Mesendoderm (in vitro differentiated cells): ENCODE data around the gene CYP24A1.

Experiments used
- DNase-seq: peaks from one replicate; pipeline ENCODE4 v3.0.0; 2013
- H2AK5ac ChIP-seq: 2 replicates; pipeline ENCODE4 v1.6.1; 2013; ENCODE audit warnings: low read length, inconsistent platforms
- H2BK120ac ChIP-seq: 2 replicates; pipeline ENCODE4 v1.6.1; 2013; ENCODE audit warnings: low read depth, mild to moderate bottlenecking, low read length, moderate library complexity, mixed read lengths
- H2BK15ac ChIP-seq: replicated peaks from 2 replicates; pipeline ENCODE4 v1.6.1; 2013; ENCODE audit warnings: low read depth, mild to moderate bottlenecking, moderate library complexity
- H2BK5ac ChIP-seq: 2 replicates; pipeline ENCODE4 v1.6.1; 2013; ENCODE audit warnings: low read length, inconsistent platforms
- H3K18ac ChIP-seq: 2 replicates; pipeline ENCODE4 v1.6.1; 2013; ENCODE audit warnings: mild to moderate bottlenecking, low read length, mixed read lengths
- H3K23ac ChIP-seq: one replicate; pipeline ENCODE4 v1.6.1; 2013; ENCODE audit warnings: low read length
- H3K27ac ChIP-seq: 2 replicates; pipeline ENCODE4 v1.5.1; 2013; ENCODE audit warnings: low read depth, mild to moderate bottlenecking, inconsistent platforms, low read length, moderate library complexity
- H3K27me3 ChIP-seq: 2 replicates; pipeline ENCODE4 v1.6.1; 2013; ENCODE audit warnings: low read length, control low read depth, mild to moderate bottlenecking, inconsistent platforms; ENCODE audit not compliant: insufficient read depth, poor library complexity
- H3K36me3 ChIP-seq: 2 replicates; pipeline ENCODE4 v1.6.1; 2013; ENCODE audit warnings: low read length, inconsistent platforms; ENCODE audit not compliant: control insufficient read depth, insufficient read depth
- H3K4ac ChIP-seq: one replicate; pipeline ENCODE4 v1.6.1; 2013; ENCODE audit warnings: low read depth, mild to moderate bottlenecking, low read length, moderate library complexity
- H3K4me1 ChIP-seq: 2 replicates; pipeline ENCODE4 v1.6.1; 2013; ENCODE audit warnings: low read depth, low read length, inconsistent platforms; ENCODE audit not compliant: control insufficient read depth
- H3K4me2 ChIP-seq: 2 replicates; pipeline ENCODE4 v1.6.1; 2013; ENCODE audit warnings: low read length
- H3K4me3 ChIP-seq: 2 replicates; pipeline ENCODE4 v1.5.1; 2013; ENCODE audit warnings: mild to moderate bottlenecking, low read length
- H3K56ac ChIP-seq: one replicate; pipeline ENCODE4 v1.6.1; 2013; ENCODE audit warnings: low read length
- H3K79me1 ChIP-seq: 2 replicates; pipeline ENCODE4 v1.6.1; 2013; ENCODE audit warnings: low read length, inconsistent platforms
- H3K79me2 ChIP-seq: 2 replicates; pipeline ENCODE4 v1.6.1; 2013; ENCODE audit warnings: mild to moderate bottlenecking, low read length; ENCODE audit not compliant: control insufficient read depth, insufficient read depth
- H3K9ac ChIP-seq: 2 replicates; pipeline ENCODE4 v1.6.1; 2013; ENCODE audit warnings: low read length, inconsistent platforms
- H4K5ac ChIP-seq: one replicate; pipeline ENCODE4 v1.6.1; 2013; ENCODE audit warnings: low read length
- H4K8ac ChIP-seq: one replicate; pipeline ENCODE4 v1.6.1; 2013; ENCODE audit warnings: low read depth, mild to moderate bottlenecking, control low read depth, low read length, moderate library complexity
- WGBS: extraction: QIAGEN DNeasy Blood & Tissue Kit; methylation state at CpG from one replicate; pipeline ENCODE4 v1.1.7; 2013; ENCODE audit warnings: low lambda C conversion rate, missing lambda C conversion rate; ENCODE audit not compliant: insufficient coverage; ENCODE audit errors: extremely low coverage; 5-methylcytosine and 5-hydroxymethylcytosine counted together

Gene CYP24A1

GRCh38 chr20:54123587-54124180 is 50.1 kb downstream of the CYP24A1 start:
- no peak overlapping the region for H3K4me2 ChIP-seq
- no peak overlapping the region for H3K4ac ChIP-seq
- H3K9ac ChIP-seq = no peak overlapping the region
- H3K4me1 ChIP-seq = peaks cover 2% of the 10 kb centered on the region
- no CpG with 5 or more reads among the region's 11 CpGs for WGBS
- peak overlapping the region; percentile 63 for H3K56ac ChIP-seq
- H3K79me1 ChIP-seq = no peaks in the 10 kb centered on the region
- no peaks in the 10 kb centered on the region for H3K27me3 ChIP-seq
- H4K5ac ChIP-seq = no peak overlapping the region
- H3K79me2 ChIP-seq = no peaks in the 10 kb centered on the region
- no peak overlapping the region for H3K23ac ChIP-seq
- H3K36me3 ChIP-seq = no peaks in the 10 kb centered on the region
- H3K18ac ChIP-seq = no peak overlapping the region
- peak overlapping the region; percentile 68 for H2BK5ac ChIP-seq
- H4K8ac ChIP-seq = no peak overlapping the region
- H2BK15ac ChIP-seq = no peak overlapping the region
- H2BK120ac ChIP-seq = no peak overlapping the region
- DNase-seq = peak; percentile 99
- H3K27ac ChIP-seq = peak overlapping the region; percentile 13
- H2AK5ac ChIP-seq = no peak overlapping the region
- H3K4me3 ChIP-seq = no peak overlapping the region

DNA sequence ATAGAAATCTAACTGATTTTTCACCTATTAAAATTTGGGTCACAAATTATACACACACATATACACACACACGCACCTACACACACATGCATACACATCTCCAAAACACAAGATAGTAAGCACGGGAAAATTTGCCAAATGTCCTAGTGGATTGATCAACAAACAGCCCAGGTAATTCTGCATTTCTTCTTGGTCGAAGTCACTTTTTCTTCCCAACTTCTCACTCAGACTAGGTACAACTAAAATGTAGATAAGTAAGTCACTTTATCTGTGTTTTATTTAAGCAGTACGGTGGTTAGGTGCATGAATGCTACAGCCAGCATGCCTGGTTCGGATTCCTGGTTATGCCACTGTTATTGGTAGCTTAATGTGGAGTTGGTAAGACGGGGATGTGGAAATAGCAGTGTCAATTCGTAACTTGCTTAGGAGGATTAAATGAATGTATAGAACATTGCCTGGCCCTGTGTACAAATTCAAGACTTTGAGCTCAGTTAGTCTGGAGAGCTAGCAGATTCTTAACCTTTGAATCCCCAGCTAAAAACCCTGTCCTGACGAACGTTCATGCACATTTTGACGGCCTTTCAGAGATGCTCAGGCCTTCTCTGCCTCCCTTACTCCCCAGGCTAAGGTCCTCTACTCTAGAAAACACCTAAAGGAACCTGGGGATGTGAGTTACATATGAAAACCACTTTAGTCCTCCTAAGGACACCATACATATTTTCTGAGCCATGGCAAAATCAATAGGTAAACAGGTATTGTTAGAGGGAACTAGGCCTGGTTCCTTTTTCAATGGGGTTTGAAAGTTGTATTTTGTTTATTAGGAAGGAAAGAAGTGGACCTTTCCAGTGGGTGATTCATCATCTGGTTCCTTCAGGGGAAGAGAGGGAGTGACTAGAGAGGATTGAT is 50.9 kb downstream of the CYP24A1 start:
- Histone ChIP-seq H3K4me2 (no peak overlapping the region), H3K4me3 (no peak overlapping the region), H3K79me2 (no peaks in the 10 kb centered on the region), H3K36me3 (no peaks in the 10 kb centered on the region), H3K23ac (no peak overlapping the region), H4K5ac (no peak overlapping the region), H3K4ac (peak overlapping the region; percentile 82), H3K9ac (no peak overlapping the region), H2BK120ac (no peak overlapping the region), H2AK5ac (no peak overlapping the region), H3K79me1 (no peaks in the 10 kb centered on the region), H3K27ac (peak overlapping the region; percentile 13), H3K4me1 (peaks cover 2% of the 10 kb centered on the region), H3K18ac (peak overlapping the region; percentile 14), H3K27me3 (no peaks in the 10 kb centered on the region), H4K8ac (no peak overlapping the region), H2BK15ac (no peak overlapping the region), H2BK5ac (peak overlapping the region; percentile 68), H3K56ac (peak overlapping the region; percentile 63)
- no peak for DNase-seq
- no CpG with 5 or more reads among the region's 10 CpGs for WGBS

DNA sequence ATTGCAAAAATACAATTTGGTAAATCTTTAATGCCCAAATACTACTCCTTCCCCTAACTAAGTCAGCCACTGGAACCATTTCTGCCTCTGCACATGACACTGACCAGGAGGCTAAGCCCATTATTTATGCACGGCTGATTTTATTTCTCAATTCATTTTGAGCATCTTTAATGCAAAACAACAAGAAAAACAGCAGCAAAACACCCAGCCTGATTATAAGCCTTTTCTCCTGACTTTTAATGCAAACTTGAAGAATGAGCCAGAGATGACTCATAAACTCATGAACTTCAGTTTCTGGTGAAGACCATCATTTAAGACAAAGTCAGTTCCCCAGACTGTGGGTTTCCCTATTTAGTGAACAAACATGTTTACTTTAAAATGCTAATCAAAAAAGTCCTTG is 51.6 kb downstream of the CYP24A1 start:
- Histone ChIP-seq H3K56ac (no peak overlapping the region), H3K23ac (no peak overlapping the region), H3K36me3 (no peaks in the 10 kb centered on the region), H3K27me3 (no peaks in the 10 kb centered on the region), H3K79me2 (no peaks in the 10 kb centered on the region), H3K4me3 (no peak overlapping the region), H3K79me1 (no peaks in the 10 kb centered on the region), H3K9ac (no peak overlapping the region), H2BK120ac (no peak overlapping the region), H3K4me1 (peaks cover 2% of the 10 kb centered on the region), H2BK15ac (no peak overlapping the region), H2BK5ac (no peak overlapping the region), H3K4me2 (no peak overlapping the region), H2AK5ac (no peak overlapping the region), H3K4ac (no peak overlapping the region), H3K18ac (no peak overlapping the region), H4K5ac (no peak overlapping the region), H3K27ac (no peak overlapping the region), H4K8ac (no peak overlapping the region)
- WGBS = no CpG with 5 or more reads among the region's 1 CpG
- DNase-seq = no peak

DNA sequence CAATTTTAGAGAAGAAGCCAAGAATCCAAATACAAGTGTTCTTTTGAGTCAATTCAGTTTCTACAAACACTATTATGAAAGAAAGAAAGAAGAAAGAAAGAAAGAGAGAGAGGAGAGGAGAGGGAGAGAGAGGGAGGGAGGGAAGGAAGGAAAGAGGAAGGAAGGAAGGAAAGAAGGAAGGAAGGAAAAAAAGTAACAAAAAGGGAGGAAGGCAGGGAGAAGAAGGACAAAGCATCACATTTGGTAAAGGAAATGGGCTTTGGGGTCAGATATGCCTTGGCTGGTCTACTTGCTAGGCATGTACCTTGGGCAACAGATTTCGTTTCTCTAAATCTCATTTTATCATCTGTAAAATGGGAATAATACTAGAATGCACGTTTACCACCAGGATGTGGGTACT is 54.0 kb downstream of the CYP24A1 start:
- Histone ChIP-seq H3K79me1 (no peaks in the 10 kb centered on the region), H3K36me3 (no peaks in the 10 kb centered on the region)
- DNase-seq = no peak

DNA sequence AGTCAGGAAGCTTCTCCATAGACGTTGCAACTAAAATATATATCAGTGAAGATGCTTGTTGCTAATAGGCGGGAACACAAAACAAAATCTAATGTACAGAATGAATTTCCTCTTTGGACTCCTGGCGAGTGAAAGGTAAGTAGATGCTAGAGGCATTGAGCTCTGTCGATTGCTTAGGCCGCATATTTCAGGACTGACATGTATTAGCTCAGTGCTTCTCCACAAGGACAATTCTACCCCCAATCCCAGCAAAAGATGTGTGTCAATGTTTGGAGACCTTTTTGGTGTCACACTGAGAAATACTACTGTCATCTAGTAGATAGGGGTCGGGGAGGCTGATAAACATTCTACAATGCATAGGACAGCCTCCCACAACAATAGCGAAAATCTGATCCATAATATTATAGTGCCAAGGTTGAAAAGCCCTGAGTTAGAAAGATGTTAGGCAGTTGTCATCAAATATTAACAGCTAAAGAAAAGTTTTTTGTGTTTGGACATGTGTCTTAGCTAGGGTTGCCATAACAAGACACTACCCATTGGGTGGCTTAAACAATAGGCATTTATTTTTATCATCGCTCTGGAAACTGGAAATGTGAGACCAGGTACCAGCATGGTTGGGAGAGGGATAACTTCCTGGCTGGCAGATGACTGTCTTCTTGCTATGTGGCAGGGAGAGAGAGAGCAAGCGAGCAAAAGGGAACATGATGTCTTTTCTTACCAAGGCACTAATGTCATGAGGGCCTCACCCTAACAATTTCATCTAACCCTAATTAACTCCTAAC is 55.4 kb downstream of the CYP24A1 start:
- Histone ChIP-seq H3K79me1 (no peaks in the 10 kb centered on the region), H2BK120ac (no peak overlapping the region), H4K8ac (no peak overlapping the region), H2BK15ac (no peak overlapping the region), H3K4ac (no peak overlapping the region), H3K23ac (no peak overlapping the region), H3K4me2 (no peak overlapping the region), H3K27me3 (no peaks in the 10 kb centered on the region), H3K9ac (no peak overlapping the region), H3K18ac (no peak overlapping the region), H2BK5ac (no peak overlapping the region), H3K4me1 (peaks cover 2% of the 10 kb centered on the region), H3K79me2 (no peaks in the 10 kb centered on the region), H3K4me3 (no peak overlapping the region), H3K56ac (no peak overlapping the region), H4K5ac (no peak overlapping the region), H3K27ac (no peak overlapping the region), H3K36me3 (no peaks in the 10 kb centered on the region), H2AK5ac (no peak overlapping the region)
- no CpG with 5 or more reads among the region's 9 CpGs for WGBS
- DNase-seq = no peak

More for the DNA sequence above, 54.0 kb downstream of the CYP24A1 start:
- no peak overlapping the region for H3K56ac ChIP-seq
- H3K27me3 ChIP-seq = no peaks in the 10 kb centered on the region
- no peak overlapping the region for H3K18ac ChIP-seq
- H3K4me1 ChIP-seq = peaks cover 2% of the 10 kb centered on the region
- no peak overlapping the region for H2BK5ac ChIP-seq
- no peak overlapping the region for H3K9ac ChIP-seq
- H3K79me2 ChIP-seq = no peaks in the 10 kb centered on the region
- no peak overlapping the region for H3K4me3 ChIP-seq
- H2BK120ac ChIP-seq = no peak overlapping the region
- no peak overlapping the region for H4K5ac ChIP-seq
- no peak overlapping the region for H3K4me2 ChIP-seq
- H2BK15ac ChIP-seq = no peak overlapping the region
- no peak overlapping the region for H2AK5ac ChIP-seq
- H3K27ac ChIP-seq = no peak overlapping the region
- H4K8ac ChIP-seq = no peak overlapping the region
- no CpG with 5 or more reads among the region's 2 CpGs for WGBS
- H3K23ac ChIP-seq = no peak overlapping the region
- no peak overlapping the region for H3K4ac ChIP-seq
